ENCODE results near the gene GLDC. TPM values are rescaled to one million over a fixed set of nuclear protein-coding genes. Genes with fewer than 3 reads are reported as not detected.

GLDC gene
- total RNA-seq, 6 donors from 2014 or later, result 0.60 to 3.1 (median 1.1) TPM; not detected in 2

- H3K9me3 ChIP-seq, result peaks cover 3 to 10% (median 8%) of the 10 kb centered on the region in 4 donors
- no peaks in the 10 kb centered on the region for H3K4me1 ChIP-seq
- H3K27me3 ChIP-seq, result no peaks in the 10 kb centered on the region
- TF ChIP-seq POLR2AphosphoS5 (IDR thresholded peaks at IDR 0.05), result no peak
- TF ChIP-seq EP300 (IDR thresholded peaks at IDR 0.05), result no peak
- TF ChIP-seq POLR2A (IDR thresholded peaks at IDR 0.05), result no peak
- TF ChIP-seq, protein P1, sequence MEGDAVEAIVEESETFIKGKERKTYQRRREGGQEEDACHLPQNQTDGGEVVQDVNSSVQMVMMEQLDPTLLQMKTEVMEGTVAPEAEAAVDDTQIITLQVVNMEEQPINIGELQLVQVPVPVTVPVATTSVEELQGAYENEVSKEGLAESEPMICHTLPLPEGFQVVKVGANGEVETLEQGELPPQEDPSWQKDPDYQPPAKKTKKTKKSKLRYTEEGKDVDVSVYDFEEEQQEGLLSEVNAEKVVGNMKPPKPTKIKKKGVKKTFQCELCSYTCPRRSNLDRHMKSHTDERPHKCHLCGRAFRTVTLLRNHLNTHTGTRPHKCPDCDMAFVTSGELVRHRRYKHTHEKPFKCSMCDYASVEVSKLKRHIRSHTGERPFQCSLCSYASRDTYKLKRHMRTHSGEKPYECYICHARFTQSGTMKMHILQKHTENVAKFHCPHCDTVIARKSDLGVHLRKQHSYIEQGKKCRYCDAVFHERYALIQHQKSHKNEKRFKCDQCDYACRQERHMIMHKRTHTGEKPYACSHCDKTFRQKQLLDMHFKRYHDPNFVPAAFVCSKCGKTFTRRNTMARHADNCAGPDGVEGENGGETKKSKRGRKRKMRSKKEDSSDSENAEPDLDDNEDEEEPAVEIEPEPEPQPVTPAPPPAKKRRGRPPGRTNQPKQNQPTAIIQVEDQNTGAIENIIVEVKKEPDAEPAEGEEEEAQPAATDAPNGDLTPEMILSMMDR (IDR thresholded peaks at IDR 0.05), result no peak
- H3K27ac ChIP-seq, result no peak overlapping the region
- DNase-seq (no peak), ATAC-seq (ENCODE audit: low FRiP score in 2 of 2) (no peak)
- no peak overlapping the region for H3K4me3 ChIP-seq
- H3K36me3 ChIP-seq, result no peaks in the 10 kb centered on the region
- 62 to 72% methylated on average over 2 of the region's 2 CpGs for WGBS, 2 donors
Observed at GRCh38 chr9:6525326-6526045, 120.0 kb downstream of the GLDC start.

- Histone ChIP-seq H3K4me3 (no peak overlapping the region), H3K36me3 (no peaks in the 10 kb centered on the region), H3K9me3 (peaks cover 3 to 10% (median 8%) of the 10 kb centered on the region in 4 donors), H3K27me3 (no peaks in the 10 kb centered on the region), H3K4me1 (no peaks in the 10 kb centered on the region), H3K27ac (no peak overlapping the region)
- TF ChIP-seq EP300 (IDR thresholded peaks at IDR 0.05), result no peak
- no peak for TF ChIP-seq POLR2A (IDR thresholded peaks at IDR 0.05)
- no peak for TF ChIP-seq POLR2AphosphoS5 (IDR thresholded peaks at IDR 0.05)
- TF ChIP-seq, protein P1 (IDR thresholded peaks at IDR 0.05), result no peak
- no peak for DNase-seq
- 98% methylated on average over 4 of the region's 4 CpGs for WGBS, 2 donors
- ATAC-seq (ENCODE audit: low FRiP score in 2 of 2), result no peak
Observed at GRCh38 chr9:6522263-6522662, 123.3 kb downstream of the GLDC start.

- 76 to 84% methylated on average over 3 of the region's 3 CpGs for WGBS, 2 donors
- Histone ChIP-seq H3K4me1 (no peaks in the 10 kb centered on the region), H3K9me3 (no peaks in the 10 kb centered on the region), H3K27ac (no peak overlapping the region), H3K27me3 (no peaks in the 10 kb centered on the region), H3K4me3 (no peak overlapping the region), H3K36me3 (peaks cover 0 to 14% (median 3%) of the 10 kb centered on the region in 4 donors)
- ATAC-seq (ENCODE audit: low FRiP score in 2 of 2) (no peak), DNase-seq (no peak)
- TF ChIP-seq POLR2AphosphoS5 (IDR thresholded peaks at IDR 0.05) (no peak), EP300 (IDR thresholded peaks at IDR 0.05) (no peak), POLR2A (IDR thresholded peaks at IDR 0.05) (no peak)
- TF ChIP-seq, protein P1 (IDR thresholded peaks at IDR 0.05), result no peak
Observed at GRCh38 chr9:6512085-6512657, 133.4 kb downstream of the GLDC start.

DNA sequence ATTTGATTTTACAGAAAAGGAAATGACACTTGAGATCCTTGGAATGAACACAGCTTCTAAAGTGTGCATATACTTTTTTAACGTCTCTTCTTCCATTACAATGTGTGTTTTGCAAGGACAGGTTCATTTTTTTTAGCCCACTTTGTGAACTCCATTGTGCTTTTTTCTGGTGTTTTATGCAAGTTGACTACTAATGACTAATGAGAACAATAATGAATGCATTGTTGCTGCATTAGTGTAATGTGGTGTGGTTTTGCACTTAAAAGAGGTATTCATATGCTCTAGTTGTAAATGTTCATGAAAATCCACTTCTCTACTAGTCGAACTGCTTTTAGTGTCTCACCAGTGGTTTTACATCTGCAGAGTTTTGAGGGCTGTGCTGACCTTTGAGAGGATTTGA, 139.0 kb downstream of the GLDC start:
- no peak for DNase-seq

More for the DNA sequence above, 139.0 kb downstream of the GLDC start:
- Histone ChIP-seq H3K27me3 (no peaks in the 10 kb centered on the region), H3K4me3 (no peak overlapping the region), H3K36me3 (peaks cover 0 to 65% (median 10%) of the 10 kb centered on the region in 4 donors), H3K4me1 (no peaks in the 10 kb centered on the region), H3K27ac (no peak overlapping the region), H3K9me3 (no peaks in the 10 kb centered on the region)
- ATAC-seq (ENCODE audit: low FRiP score in 2 of 2), result no peak
- 88 to 90% methylated on average over 2 of the region's 2 CpGs for WGBS, 2 donors
- TF ChIP-seq POLR2AphosphoS5 (IDR thresholded peaks at IDR 0.05) (no peak), POLR2A (IDR thresholded peaks at IDR 0.05) (no peak), EP300 (IDR thresholded peaks at IDR 0.05) (no peak)
- TF ChIP-seq, protein P1 (IDR thresholded peaks at IDR 0.05), result no peak

All from upper lobe of left lung (tissue), 6 donors.